ENCODE results near the gene AUTS2.

The AUTS2 gene

GRCh38 chr7:70703785-70704184 is 1105.5 kb downstream of the AUTS2 start:
- peaks cover 3 to 6% of the 10 kb centered on the region in 2 donors for H3K36me3 ChIP-seq (ENCODE audit: control insufficient read depth in 2 of 2, insufficient read depth in 2 of 2, low read length in 2 of 2)
- H3K4me1 ChIP-seq (ENCODE audit: control insufficient read depth in 2 of 2, insufficient read depth in 2 of 2, low read length in 2 of 2): peaks cover 0 to 6% of the 10 kb centered on the region in 2 donors
- no peak overlapping the region for H3K27ac ChIP-seq (ENCODE audit: low read depth in 2 of 2, low read length in 2 of 2)
- no peak overlapping the region for H3K4me3 ChIP-seq (ENCODE audit: low read length in 2 of 2)
- H3K9me3 ChIP-seq (ENCODE audit: control insufficient read depth in 2 of 2, low read length in 2 of 2): no peaks in the 10 kb centered on the region
- H3K27me3 ChIP-seq (ENCODE audit: control insufficient read depth in 2 of 2, insufficient read depth in 2 of 2, low read length in 2 of 2): no peaks in the 10 kb centered on the region
- H3K9ac ChIP-seq (ENCODE audit: low read depth in 1 of 2, low read length in 2 of 2): no peak overlapping the region

- Histone ChIP-seq H3K4me1 (ENCODE audit: control insufficient read depth in 2 of 2, insufficient read depth in 2 of 2, low read length in 2 of 2) (peaks cover 0 to 6% of the 10 kb centered on the region in 2 donors), H3K27me3 (ENCODE audit: control insufficient read depth in 2 of 2, insufficient read depth in 2 of 2, low read length in 2 of 2) (no peaks in the 10 kb centered on the region), H3K36me3 (ENCODE audit: control insufficient read depth in 2 of 2, insufficient read depth in 2 of 2, low read length in 2 of 2) (no peaks in the 10 kb centered on the region), H3K27ac (ENCODE audit: low read depth in 2 of 2, low read length in 2 of 2) (no peak overlapping the region), H3K4me3 (ENCODE audit: low read length in 2 of 2) (no peak overlapping the region), H3K9me3 (ENCODE audit: control insufficient read depth in 2 of 2, low read length in 2 of 2) (no peaks in the 10 kb centered on the region), H3K9ac (ENCODE audit: low read depth in 1 of 2, low read length in 2 of 2) (no peak overlapping the region)
Measured at GRCh38 chr7:70704831-70705346, 1106.6 kb downstream of the AUTS2 start.

- H3K27ac ChIP-seq (ENCODE audit: low read depth in 2 of 2, low read length in 2 of 2): no peak overlapping the region
- peaks cover 0 to 3% of the 10 kb centered on the region in 2 donors for H3K4me1 ChIP-seq (ENCODE audit: control insufficient read depth in 2 of 2, insufficient read depth in 2 of 2, low read length in 2 of 2)
- H3K9ac ChIP-seq (ENCODE audit: low read depth in 1 of 2, low read length in 2 of 2): no peak overlapping the region
- no peak overlapping the region for H3K4me3 ChIP-seq (ENCODE audit: low read length in 2 of 2)
- H3K36me3 ChIP-seq (ENCODE audit: control insufficient read depth in 2 of 2, insufficient read depth in 2 of 2, low read length in 2 of 2): no peaks in the 10 kb centered on the region
- H3K9me3 ChIP-seq (ENCODE audit: control insufficient read depth in 2 of 2, low read length in 2 of 2): no peaks in the 10 kb centered on the region
- H3K27me3 ChIP-seq (ENCODE audit: control insufficient read depth in 2 of 2, insufficient read depth in 2 of 2, low read length in 2 of 2): no peaks in the 10 kb centered on the region
Measured at GRCh38 chr7:70706204-70706603, 1107.9 kb downstream of the AUTS2 start.

- H3K27me3 ChIP-seq (ENCODE audit: control insufficient read depth in 2 of 2, insufficient read depth in 2 of 2, low read length in 2 of 2): no peaks in the 10 kb centered on the region
Measured at GRCh38 chr7:70706698-70707097, 1108.4 kb downstream of the AUTS2 start.

GRCh38 chr7:70707823-70708243 is 1109.6 kb downstream of the AUTS2 start:
- H3K9ac ChIP-seq (ENCODE audit: low read depth in 1 of 2, low read length in 2 of 2): no peak overlapping the region
- peaks cover 0 to 3% of the 10 kb centered on the region in 2 donors for H3K4me1 ChIP-seq (ENCODE audit: control insufficient read depth in 2 of 2, insufficient read depth in 2 of 2, low read length in 2 of 2)
- H3K9me3 ChIP-seq (ENCODE audit: control insufficient read depth in 2 of 2, low read length in 2 of 2): no peaks in the 10 kb centered on the region
- H3K4me3 ChIP-seq (ENCODE audit: low read length in 2 of 2): no peak overlapping the region
- H3K27ac ChIP-seq (ENCODE audit: low read depth in 2 of 2, low read length in 2 of 2): no peak overlapping the region
- H3K27me3 ChIP-seq (ENCODE audit: control insufficient read depth in 2 of 2, insufficient read depth in 2 of 2, low read length in 2 of 2): no peaks in the 10 kb centered on the region
- no peaks in the 10 kb centered on the region for H3K36me3 ChIP-seq (ENCODE audit: control insufficient read depth in 2 of 2, insufficient read depth in 2 of 2, low read length in 2 of 2)

More at GRCh38 chr7:70706698-70707097, 1108.4 kb downstream of the AUTS2 start:
- Histone ChIP-seq H3K36me3 (ENCODE audit: control insufficient read depth in 2 of 2, insufficient read depth in 2 of 2, low read length in 2 of 2) (no peaks in the 10 kb centered on the region), H3K9me3 (ENCODE audit: control insufficient read depth in 2 of 2, low read length in 2 of 2) (no peaks in the 10 kb centered on the region), H3K9ac (ENCODE audit: low read depth in 1 of 2, low read length in 2 of 2) (no peak overlapping the region), H3K4me1 (ENCODE audit: control insufficient read depth in 2 of 2, insufficient read depth in 2 of 2, low read length in 2 of 2) (no peaks in the 10 kb centered on the region), H3K27ac (ENCODE audit: low read depth in 2 of 2, low read length in 2 of 2) (no peak overlapping the region), H3K4me3 (ENCODE audit: low read length in 2 of 2) (no peak overlapping the region)

GRCh38 chr7:70710011-70710480 is 1111.8 kb downstream of the AUTS2 start:
- Histone ChIP-seq H3K9ac (ENCODE audit: low read depth in 1 of 2, low read length in 2 of 2) (no peak overlapping the region), H3K36me3 (ENCODE audit: control insufficient read depth in 2 of 2, insufficient read depth in 2 of 2, low read length in 2 of 2) (no peaks in the 10 kb centered on the region), H3K4me1 (ENCODE audit: control insufficient read depth in 2 of 2, insufficient read depth in 2 of 2, low read length in 2 of 2) (peaks cover 0 to 3% of the 10 kb centered on the region in 2 donors), H3K27ac (ENCODE audit: low read depth in 2 of 2, low read length in 2 of 2) (no peak overlapping the region), H3K27me3 (ENCODE audit: control insufficient read depth in 2 of 2, insufficient read depth in 2 of 2, low read length in 2 of 2) (no peaks in the 10 kb centered on the region), H3K4me3 (ENCODE audit: low read length in 2 of 2) (no peak overlapping the region), H3K9me3 (ENCODE audit: control insufficient read depth in 2 of 2, low read length in 2 of 2) (peaks cover 2 to 4% of the 10 kb centered on the region in 2 donors)

DNA sequence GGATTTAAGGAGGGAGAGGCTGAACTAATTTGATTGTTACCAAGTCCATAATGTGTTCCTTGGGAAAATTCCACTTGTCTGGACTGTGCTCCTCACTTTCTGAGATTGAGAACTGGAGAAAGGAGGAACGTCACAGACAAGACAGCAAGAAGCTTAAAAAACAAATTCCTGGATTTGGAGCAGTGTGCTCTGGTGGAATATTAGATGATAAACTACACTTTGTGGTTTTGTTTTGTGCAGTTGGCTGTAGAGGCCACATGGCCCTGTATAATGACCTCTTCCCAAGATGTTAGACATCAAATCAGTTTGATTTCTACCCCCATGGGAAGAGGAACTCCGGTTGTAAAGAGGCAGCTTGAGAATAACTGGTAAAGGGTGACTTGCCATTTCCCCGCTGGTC is 1112.4 kb downstream of the AUTS2 start:
- Histone ChIP-seq H3K27ac (ENCODE audit: low read depth in 2 of 2, low read length in 2 of 2) (no peak overlapping the region), H3K9ac (ENCODE audit: low read depth in 1 of 2, low read length in 2 of 2) (no peak overlapping the region), H3K36me3 (ENCODE audit: control insufficient read depth in 2 of 2, insufficient read depth in 2 of 2, low read length in 2 of 2) (no peaks in the 10 kb centered on the region), H3K4me3 (ENCODE audit: low read length in 2 of 2) (no peak overlapping the region), H3K4me1 (ENCODE audit: control insufficient read depth in 2 of 2, insufficient read depth in 2 of 2, low read length in 2 of 2) (peaks cover 0 to 3% of the 10 kb centered on the region in 2 donors), H3K9me3 (ENCODE audit: control insufficient read depth in 2 of 2, low read length in 2 of 2) (peaks cover 2 to 4% of the 10 kb centered on the region in 2 donors), H3K27me3 (ENCODE audit: control insufficient read depth in 2 of 2, insufficient read depth in 2 of 2, low read length in 2 of 2) (no peaks in the 10 kb centered on the region)

DNA sequence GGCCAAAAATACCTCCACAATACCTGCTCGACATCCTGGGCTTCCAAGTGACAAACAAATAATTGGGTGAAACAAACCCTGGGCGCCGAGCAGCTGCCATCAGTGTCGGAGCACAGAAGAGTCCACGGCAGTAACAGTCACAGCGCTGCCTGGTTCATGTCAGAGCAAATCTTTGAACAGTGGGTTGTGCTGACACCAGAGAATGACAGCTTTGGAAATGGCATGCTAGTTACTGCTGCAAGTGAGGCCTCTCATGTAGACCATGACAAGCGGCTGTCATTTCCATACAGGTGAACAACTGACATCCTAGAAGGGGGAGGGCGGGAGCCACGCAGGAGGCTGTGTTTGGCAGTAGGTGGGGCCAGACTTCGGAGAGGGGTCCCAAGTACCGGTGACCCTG is 1113.2 kb downstream of the AUTS2 start:
- Histone ChIP-seq H3K4me1 (ENCODE audit: control insufficient read depth in 2 of 2, insufficient read depth in 2 of 2, low read length in 2 of 2) (peaks cover 0 to 3% of the 10 kb centered on the region in 2 donors), H3K27ac (ENCODE audit: low read depth in 2 of 2, low read length in 2 of 2) (no peak overlapping the region), H3K36me3 (ENCODE audit: control insufficient read depth in 2 of 2, insufficient read depth in 2 of 2, low read length in 2 of 2) (no peaks in the 10 kb centered on the region), H3K9me3 (ENCODE audit: control insufficient read depth in 2 of 2, low read length in 2 of 2) (peaks cover 2 to 4% of the 10 kb centered on the region in 2 donors), H3K4me3 (ENCODE audit: low read length in 2 of 2) (no peak overlapping the region), H3K27me3 (ENCODE audit: control insufficient read depth in 2 of 2, insufficient read depth in 2 of 2, low read length in 2 of 2) (no peaks in the 10 kb centered on the region), H3K9ac (ENCODE audit: low read depth in 1 of 2, low read length in 2 of 2) (no peak overlapping the region)

DNA sequence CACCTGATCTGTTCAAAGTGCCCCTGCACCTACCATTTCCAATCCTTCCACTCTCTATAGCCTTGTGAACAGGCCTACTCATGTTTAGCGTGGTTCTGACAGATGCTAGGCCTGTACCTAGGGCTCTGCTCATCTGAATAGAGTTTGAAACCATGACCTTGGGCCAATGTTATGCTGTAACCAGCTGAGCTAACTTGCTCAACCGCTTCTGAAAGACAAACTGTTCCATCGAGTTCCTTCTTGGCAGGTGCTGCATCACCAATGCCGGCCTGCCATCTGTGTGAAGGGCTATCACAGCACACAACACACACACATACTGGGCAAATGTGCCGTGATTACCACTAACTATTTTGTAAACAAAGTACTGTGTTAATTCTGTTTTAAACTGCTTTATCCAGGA is 1114.7 kb downstream of the AUTS2 start:
- Histone ChIP-seq H3K36me3 (ENCODE audit: control insufficient read depth in 2 of 2, insufficient read depth in 2 of 2, low read length in 2 of 2) (no peaks in the 10 kb centered on the region), H3K9ac (ENCODE audit: low read depth in 1 of 2, low read length in 2 of 2) (no peak overlapping the region), H3K4me1 (ENCODE audit: control insufficient read depth in 2 of 2, insufficient read depth in 2 of 2, low read length in 2 of 2) (peaks cover 0 to 3% of the 10 kb centered on the region in 2 donors), H3K9me3 (ENCODE audit: control insufficient read depth in 2 of 2, low read length in 2 of 2) (peaks cover 2 to 4% of the 10 kb centered on the region in 2 donors), H3K27ac (ENCODE audit: low read depth in 2 of 2, low read length in 2 of 2) (no peak overlapping the region), H3K27me3 (ENCODE audit: control insufficient read depth in 2 of 2, insufficient read depth in 2 of 2, low read length in 2 of 2) (no peaks in the 10 kb centered on the region), H3K4me3 (ENCODE audit: low read length in 2 of 2) (no peak overlapping the region)

- H3K9me3 ChIP-seq (ENCODE audit: control insufficient read depth in 2 of 2, low read length in 2 of 2): peaks cover 2 to 4% of the 10 kb centered on the region in 2 donors
- H3K27ac ChIP-seq (ENCODE audit: low read depth in 2 of 2, low read length in 2 of 2): no peak overlapping the region
- no peaks in the 10 kb centered on the region for H3K36me3 ChIP-seq (ENCODE audit: control insufficient read depth in 2 of 2, insufficient read depth in 2 of 2, low read length in 2 of 2)
- H3K9ac ChIP-seq (ENCODE audit: low read depth in 1 of 2, low read length in 2 of 2): no peak overlapping the region
- no peaks in the 10 kb centered on the region for H3K27me3 ChIP-seq (ENCODE audit: control insufficient read depth in 2 of 2, insufficient read depth in 2 of 2, low read length in 2 of 2)
- H3K4me3 ChIP-seq (ENCODE audit: low read length in 2 of 2): no peak overlapping the region
- peaks cover 0 to 3% of the 10 kb centered on the region in 2 donors for H3K4me1 ChIP-seq (ENCODE audit: control insufficient read depth in 2 of 2, insufficient read depth in 2 of 2, low read length in 2 of 2)
Measured at GRCh38 chr7:70714506-70715038, 1116.3 kb downstream of the AUTS2 start.

Data from mucosa of rectum (tissue), 2 donors.